Endothelial cell of umbilical vein (primary cell): Measurements from ENCODE around the gene FARP1. TPM values are rescaled to one million over a fixed set of nuclear protein-coding genes. Genes with fewer than 3 reads are reported as not detected.

Source experiments
- BruUV-seq: library from RNA; stranded (reverse); fragments of 400-500 nt; replicated peaks from 2 replicates; lab custom pipeline; 2021; lab: Mats Ljungman, UMichigan
- CTCF ChIA-PET: fragments of 300-600, 350-600 bp; sonication (Branson Sonifier 250); formaldehyde crosslinking; loops from one replicate; lab custom pipeline; 2021; ENCODE audit warnings: antibody characterized with exemption, inconsistent platforms; lab: Charles Lee
- POLR2A ChIA-PET: fragments of 300-600, 350-600 bp; sonication (Branson Sonifier 250); formaldehyde crosslinking; loops from one replicate; lab custom pipeline; 2021; ENCODE audit warnings: antibody characterized with exemption, inconsistent platforms; lab: Charles Lee
- DNase-seq: peaks from one replicate; pipeline ENCODE4 v3.0.0-alpha.2; 2011; ENCODE audit warnings: low read depth, low spot score
- FAIRE-seq: peaks from 2 replicates; lab custom pipeline; 2011; peaks lifted over from hg19 to GRCh38; lab: Jason Lieb, UNC
- H2AFZ ChIP-seq: 2 replicates; pipeline ENCODE4 v1.6.0; 2012; ENCODE audit warnings: low read depth, low read length, control low read depth, inconsistent platforms
- H3K27ac ChIP-seq: 2 replicates; pipeline ENCODE4 v1.5.1; 2011; ENCODE audit warnings: low read depth, mild to moderate bottlenecking, control low read depth, low read length, moderate library complexity; ENCODE audit not compliant: insufficient read depth
- H3K27me3 ChIP-seq, 2 experiments: 2 replicates each; pipeline versions ENCODE4 v1.6.0 to v1.6.1; 2011; ENCODE audit warnings: low read length in 2 of 2, mixed read lengths in 1 of 2; ENCODE audit not compliant: control insufficient read depth in 2 of 2, insufficient read depth in 2 of 2
- H3K36me3 ChIP-seq, 2 experiments: 2 replicates in 1 of 2; 3 replicates in 1 of 2; pipeline ENCODE4 v1.5.1; 2011; ENCODE audit warnings: low read length in 2 of 2, mild to moderate bottlenecking in 1 of 2, moderate library complexity in 1 of 2; ENCODE audit not compliant: control insufficient read depth in 2 of 2, insufficient read depth in 2 of 2; ENCODE audit errors: extremely low read depth in 1 of 2
- H3K4me1 ChIP-seq: 3 replicates; pipeline ENCODE4 v1.5.1; 2011; ENCODE audit warnings: mild to moderate bottlenecking, low read length; ENCODE audit not compliant: control insufficient read depth, insufficient read depth; ENCODE audit errors: extremely low read depth
- H3K4me2 ChIP-seq: 2 replicates; pipeline ENCODE4 v1.6.1; 2011; ENCODE audit warnings: low read length, control low read depth, mixed read lengths; ENCODE audit not compliant: insufficient read depth
- H3K4me3 ChIP-seq, 3 experiments: fragments of 200-600 bp in 1 of 3; sonication (generic), shearing (Covaris generic) in 1 of 3; replicated peaks in 1 of 3; 2 replicates each; pipeline ENCODE4 v1.5.1; 2011 to 2016; ENCODE audit warnings: control low read depth in 3 of 3, low read length in 3 of 3, mild to moderate bottlenecking in 2 of 3, inconsistent platforms in 1 of 3, low read depth in 1 of 3, moderate library complexity in 1 of 3; ENCODE audit not compliant: insufficient read depth in 1 of 3
- H3K79me2 ChIP-seq: 2 replicates; pipeline ENCODE4 v1.6.0; 2012; ENCODE audit warnings: low read length, inconsistent platforms; ENCODE audit not compliant: control insufficient read depth, insufficient read depth
- H3K9ac ChIP-seq: replicated peaks from 2 replicates; pipeline ENCODE3; 2011; ENCODE audit warnings: low read length, control low read depth; ENCODE audit not compliant: insufficient read depth; ENCODE audit errors: extremely low read depth
- H3K9me1 ChIP-seq: replicated peaks from 3 replicates; pipeline ENCODE4 v1.6.0; 2011; ENCODE audit warnings: mild to moderate bottlenecking, low read length; ENCODE audit not compliant: control insufficient read depth, insufficient read depth; ENCODE audit errors: extremely low read depth
- H3K9me3 ChIP-seq: replicated peaks from 2 replicates; pipeline ENCODE4 v1.5.1; 2012; ENCODE audit warnings: low read length, inconsistent platforms; ENCODE audit not compliant: control insufficient read depth, insufficient read depth
- H4K20me1 ChIP-seq: replicated peaks from 2 replicates; pipeline ENCODE3; 2011; ENCODE audit warnings: mild to moderate bottlenecking, low read length; ENCODE audit not compliant: control insufficient read depth, insufficient read depth; ENCODE audit errors: extremely low read depth
- CTCF ChIP-seq, 2 donors: IDR thresholded peaks; 1 replicate in 1 of 2; 2 replicates in 1 of 2; pipeline ENCODE4 v1.5.1; 2011; ENCODE audit warnings: low read length in 2 of 2, mild to moderate bottlenecking in 2 of 2, moderate library complexity in 2 of 2, control low read depth in 1 of 2, inconsistent platforms in 1 of 2, low read depth in 1 of 2; ENCODE audit not compliant: insufficient read depth in 1 of 2; ENCODE audit errors: extremely low read depth in 1 of 2
- EZH2 ChIP-seq: IDR thresholded peaks from 2 replicates; pipeline ENCODE4 v1.6.1; 2012; ENCODE audit warnings: borderline replicate concordance, low read depth, mild to moderate bottlenecking, moderate library complexity, low read length, inconsistent platforms; ENCODE audit not compliant: severe bottlenecking
- FOS ChIP-seq: IDR thresholded peaks from 2 replicates; pipeline ENCODE4 v1.6.1; 2011; ENCODE audit warnings: mild to moderate bottlenecking, low read length, moderate library complexity, borderline replicate concordance; ENCODE audit not compliant: insufficient read depth
- GATA2 ChIP-seq: IDR thresholded peaks from 2 replicates; pipeline ENCODE4 v1.7.0; 2011; ENCODE audit warnings: low read depth, mild to moderate bottlenecking, moderate library complexity, mixed read lengths, low read length; ENCODE audit not compliant: insufficient read length, insufficient read depth
- JUN ChIP-seq: IDR thresholded peaks from 2 replicates; pipeline ENCODE4 v1.6.1; 2011; ENCODE audit warnings: borderline replicate concordance, low read depth; ENCODE audit not compliant: insufficient read length, insufficient read depth
- MAX ChIP-seq: IDR thresholded peaks from 2 replicates; pipeline ENCODE4 v1.6.1; 2011; ENCODE audit not compliant: insufficient read depth, insufficient read length
- MYC ChIP-seq: IDR thresholded peaks from one replicate; pipeline ENCODE4 v1.6.1; 2011; ENCODE audit warnings: mild to moderate bottlenecking, low read depth, low read length
- POLR2A ChIP-seq: IDR thresholded peaks from 2 replicates; pipeline ENCODE4 v1.6.1; 2012; ENCODE audit warnings: low read depth, mild to moderate bottlenecking, control low read depth, low read length
- POLR2AphosphoS5 ChIP-seq: IDR thresholded peaks from 2 replicates; pipeline ENCODE4 v1.6.1; 2012; ENCODE audit warnings: low read depth, mild to moderate bottlenecking, control low read depth, low read length, moderate library complexity; ENCODE audit not compliant: insufficient read depth
- dilution Hi-C: fragments of 300-500 bp; cut with MboI; formaldehyde crosslinking; loops from one replicate; pipeline ENCODE4 v1.15.0; 2019; ENCODE audit warnings: low sequenced_read_pairs; ENCODE audit not compliant: extremely low pct_ligation_motif_present
- intact Hi-C: fragments of 100-400 bp; cut with micrococcal nuclease; formaldehyde crosslinking; loops from one replicate; pipeline ENCODE4 v1.10.0; 2022
- polyA plus RNA-seq, 4 experiments: library from polyadenylated mRNA; depleted of rRNA in 3 of 4; stranded (reverse) in 3 of 4; unstranded in 1 of 4; fragments of >200 nt; gene quantifications; 2 replicates each; pipeline versions ENCODE4 v1.2.1 to v1.2.3, GENCODE V29; 2011 to 2012; ENCODE audit warnings: missing spikeins in 1 of 4
- total RNA-seq: library from RNA; stranded (reverse); gene quantifications from 2 replicates; pipeline ENCODE4 v1.2.3, GENCODE V29; 2021

Gene FARP1
- total and polyA plus RNA-seq, 2 donors (not counting 3 experiments of a cell fraction or from before 2014, with no cell fraction given), result 19.0 to 77.7 TPM

- H3K36me3 ChIP-seq, result no peaks in the 10 kb centered on the region
Measured at GRCh38 chr13:98413796-98414195, 270.9 kb downstream of the FARP1 start.

GRCh38 chr13:98415326-98416070 lies 272.6 kb downstream of the FARP1 start:
- intact Hi-C loops (no loop called here), dilution Hi-C loops (no loop called here)
- CTCF ChIA-PET, result no interaction called here
- Histone ChIP-seq H4K20me1 (no peaks in the 10 kb centered on the region), H2AFZ (no peak overlapping the region), H3K9me3 (no peaks in the 10 kb centered on the region), H3K4me3 (no peak overlapping the region), H3K4me1 (no peaks in the 10 kb centered on the region), H3K79me2 (no peaks in the 10 kb centered on the region), H3K9me1 (no peaks in the 10 kb centered on the region), H3K36me3 (no peaks in the 10 kb centered on the region), H3K27ac (no peak overlapping the region), H3K27me3 (no peaks in the 10 kb centered on the region), H3K9ac (no peak overlapping the region), H3K4me2 (no peak overlapping the region)
- no TSS peak for BruUV-seq
- DNase-seq (no peak), FAIRE-seq (no peak)
- POLR2A ChIA-PET, result no interaction called here
- TF ChIP-seq FOS, result no peak
- no peak for TF ChIP-seq JUN
- TF ChIP-seq GATA2, result no peak
- TF ChIP-seq POLR2A, result no peak
- TF ChIP-seq MAX, result no peak
- TF ChIP-seq MYC, result no peak
- TF ChIP-seq POLR2AphosphoS5, result no peak
- TF ChIP-seq EZH2, result no peak
- TF ChIP-seq CTCF (IDR thresholded peaks at IDR 0.05; ENCODE audit: extremely low read depth in 1 of 2, insufficient read depth in 1 of 2, low read depth in 1 of 2, low read length in 2 of 2), result no peak

More at GRCh38 chr13:98413796-98414195, 270.9 kb downstream of the FARP1 start:
- H2AFZ ChIP-seq, result no peak overlapping the region
- H3K27me3 ChIP-seq, result no peaks in the 10 kb centered on the region
- BruUV-seq, result no TSS peak
- no peaks in the 10 kb centered on the region for H3K9me1 ChIP-seq
- ChIA-PET POLR2A (no interaction called here), CTCF (no interaction called here)
- H3K27ac ChIP-seq, result no peak overlapping the region
- dilution Hi-C loops (no loop called here), intact Hi-C loops (loop anchor here (5.0 kb wide), 1 partner anchor 271 kb away; the partner anchor contains the start of gene FARP1)
- H3K4me1 ChIP-seq, result no peaks in the 10 kb centered on the region
- no peak overlapping the region for H3K4me3 ChIP-seq
- no peak overlapping the region for H3K4me2 ChIP-seq
- DNase-seq (no peak), FAIRE-seq (no peak)
- TF ChIP-seq FOS, result no peak
- TF ChIP-seq GATA2, result no peak
- no peak for TF ChIP-seq MAX
- TF ChIP-seq JUN, result no peak
- no peak for TF ChIP-seq POLR2A
- no peaks in the 10 kb centered on the region for H3K9me3 ChIP-seq
- no peak overlapping the region for H3K9ac ChIP-seq
- H4K20me1 ChIP-seq, result no peaks in the 10 kb centered on the region
- H3K79me2 ChIP-seq, result no peaks in the 10 kb centered on the region
